Measurements from ENCODE around the gene SAMD10. TPM values are rescaled to one million over a fixed set of nuclear protein-coding genes. Genes with fewer than 3 reads are reported as not detected.

SAMD10 gene
- total and polyA plus RNA-seq, 4 donors: 0.84 to 4.1 (median 1.9) TPM

DNA sequence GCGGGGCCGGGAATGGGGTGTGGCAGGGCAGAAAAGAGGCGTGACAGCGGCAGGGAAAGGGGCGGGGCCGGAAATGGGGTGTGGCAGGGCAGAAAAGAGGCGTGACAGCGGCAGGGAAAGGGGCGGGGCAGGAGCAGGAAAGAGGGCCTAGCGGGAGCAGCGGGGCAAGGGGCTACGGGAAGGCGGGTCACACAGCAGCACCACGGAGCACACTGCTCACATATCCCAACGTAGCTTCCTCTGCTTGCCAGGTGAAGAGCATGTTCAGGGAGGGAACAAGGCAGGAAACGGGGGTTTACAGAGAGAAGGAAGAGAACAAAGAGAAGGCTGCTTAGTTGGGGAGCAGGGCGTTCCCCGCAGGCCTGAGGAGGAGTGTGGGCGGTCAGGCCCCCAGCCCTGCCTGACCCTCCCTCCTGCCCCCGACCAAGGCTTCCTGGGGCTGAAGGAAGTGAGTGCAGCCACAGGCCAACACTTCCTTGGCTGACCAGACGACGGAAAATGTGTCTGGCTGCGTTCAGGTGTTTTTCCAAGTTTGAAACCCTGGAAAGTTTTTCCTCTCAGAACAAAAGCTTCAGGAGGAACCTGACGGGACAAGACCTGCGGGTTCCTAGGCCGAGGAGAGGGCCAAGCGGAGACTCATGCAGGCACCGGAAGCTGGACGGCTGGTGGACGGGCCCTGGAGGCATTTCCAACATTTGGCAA is 37.0 kb downstream of the SAMD10 start:
- Histone ChIP-seq H3K9me3 (ENCODE audit: control insufficient read depth, low read length) (no peaks in the 10 kb centered on the region), H3K4me3 (ENCODE audit: low read length in 2 of 2) (no peak overlapping the region), H3K4me1 (ENCODE audit: control insufficient read depth in 1 of 2, insufficient read depth in 2 of 2, low read length in 2 of 2) (no peaks in the 10 kb centered on the region), H3K27ac (ENCODE audit: low read depth in 1 of 2, low read length in 2 of 2) (no peak overlapping the region), H3K36me3 (ENCODE audit: control insufficient read depth in 1 of 2, insufficient read depth in 2 of 2, low read length in 1 of 2) (peaks cover 0 to 11% of the 10 kb centered on the region in 2 donors), H3K27me3 (ENCODE audit: control insufficient read depth in 1 of 2, insufficient read depth in 2 of 2, low read length in 1 of 2) (no peaks in the 10 kb centered on the region)
- intact Hi-C loops (cut with DNase I): no loop called here
- ATAC-seq (ENCODE audit: low FRiP score) (no peak), DNase-seq (peak in 1 of 2 donors; percentile 49)
- 75 to 81% methylated on average over 26 to 30 of the region's 30 CpGs for WGBS, 2 donors

DNA sequence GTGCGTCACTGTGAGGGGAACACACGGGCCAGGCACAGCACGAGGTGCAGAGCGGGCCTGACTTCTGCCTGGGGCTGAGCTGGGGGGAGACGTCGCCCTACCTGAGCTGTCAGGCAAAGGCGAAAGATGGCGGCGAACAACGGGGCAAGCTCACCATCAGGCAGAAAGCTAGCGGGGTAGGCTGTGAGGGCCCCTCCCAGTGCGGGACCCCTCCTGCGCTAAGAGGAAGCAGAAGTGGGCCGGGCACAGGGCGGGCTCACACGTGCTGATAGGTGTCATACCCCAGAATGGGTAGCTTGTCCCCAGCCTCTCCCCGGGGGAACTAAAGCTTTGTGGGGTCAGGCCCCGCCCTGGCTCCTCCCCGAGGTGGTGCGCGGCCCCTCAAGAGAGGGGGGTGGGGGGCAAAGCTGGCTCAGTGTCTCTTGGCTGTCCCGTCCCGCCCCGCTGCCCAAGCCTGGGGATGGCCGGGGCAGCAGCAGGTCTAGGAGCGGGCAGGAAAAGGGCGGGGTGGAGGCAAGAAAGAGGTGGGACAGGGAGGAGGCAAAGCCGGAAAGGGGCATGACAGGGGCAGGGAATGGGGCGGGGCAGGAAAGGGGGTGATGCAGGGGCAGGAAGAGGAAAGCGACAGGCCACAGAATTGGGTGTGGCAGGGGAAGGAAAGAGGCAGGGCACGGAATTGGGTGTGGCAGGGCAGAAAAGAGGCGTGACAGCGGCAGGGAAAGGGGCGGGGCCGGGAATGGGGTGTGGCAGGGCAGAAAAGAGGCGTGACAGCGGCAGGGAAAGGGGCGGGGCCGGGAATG is 38.0 kb downstream of the SAMD10 start:
- Histone ChIP-seq H3K9me3 (ENCODE audit: control insufficient read depth, low read length) (no peaks in the 10 kb centered on the region), H3K4me1 (ENCODE audit: control insufficient read depth in 1 of 2, insufficient read depth in 2 of 2, low read length in 2 of 2) (no peaks in the 10 kb centered on the region), H3K27me3 (ENCODE audit: control insufficient read depth in 1 of 2, insufficient read depth in 2 of 2, low read length in 1 of 2) (no peaks in the 10 kb centered on the region), H3K27ac (ENCODE audit: low read depth in 1 of 2, low read length in 2 of 2) (no peak overlapping the region), H3K4me3 (ENCODE audit: low read length in 2 of 2) (no peak overlapping the region), H3K36me3 (ENCODE audit: control insufficient read depth in 1 of 2, insufficient read depth in 2 of 2, low read length in 1 of 2) (peaks cover 0 to 11% of the 10 kb centered on the region in 2 donors)
- ATAC-seq (ENCODE audit: low FRiP score): no peak
- WGBS, 2 donors: 76 to 79% methylated on average over 35 of the region's 39 CpGs
- intact Hi-C loops (cut with DNase I): no loop called here
- peak; percentile 82 for DNase-seq

DNA sequence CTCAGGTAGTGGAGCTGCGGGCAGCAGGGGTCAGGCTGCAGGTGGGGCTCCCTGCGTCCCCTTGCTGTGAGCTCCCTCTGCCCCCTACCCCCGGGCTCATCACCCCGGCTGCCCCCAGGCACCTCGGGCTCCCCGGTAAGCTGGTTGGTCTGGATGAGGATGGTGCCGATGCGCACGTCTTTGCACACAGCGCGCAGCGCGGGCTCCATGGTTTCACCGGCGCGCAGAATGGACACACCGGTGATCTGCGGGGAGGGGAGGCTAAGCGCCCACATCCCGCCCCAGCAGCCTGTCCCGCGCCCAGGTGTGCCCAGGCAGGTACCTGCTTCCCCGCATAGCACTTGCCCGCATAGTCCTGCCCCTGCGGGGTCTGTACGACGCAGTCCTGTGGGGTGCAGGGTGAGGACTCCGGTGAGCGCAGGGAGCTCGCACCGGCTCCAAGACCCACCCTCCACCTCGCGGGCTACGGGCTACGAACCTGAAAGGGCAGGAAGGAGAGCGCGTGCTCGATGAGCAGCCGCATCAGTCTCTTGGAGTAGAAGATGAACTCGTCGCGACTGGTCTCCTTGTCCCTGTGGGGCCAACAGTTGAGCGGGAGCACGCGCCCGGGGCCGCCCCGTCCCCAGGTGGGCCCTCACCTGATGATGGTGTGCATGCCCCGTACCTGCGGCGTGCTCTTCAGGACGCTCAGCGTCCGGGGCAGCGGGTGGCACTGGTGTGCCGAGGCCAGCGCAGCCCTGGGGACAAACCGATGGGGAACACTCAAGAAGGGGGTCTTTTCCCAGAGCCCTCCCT is 38.8 kb downstream of the SAMD10 start:
- H3K4me3 ChIP-seq (ENCODE audit: low read length in 2 of 2): no peak overlapping the region
- no peaks in the 10 kb centered on the region for H3K27me3 ChIP-seq (ENCODE audit: control insufficient read depth in 1 of 2, insufficient read depth in 2 of 2, low read length in 1 of 2)
- 90% methylated on average over 58 of the region's 58 CpGs for WGBS, 2 donors
- ATAC-seq (ENCODE audit: low FRiP score): peak; percentile 8
- no peaks in the 10 kb centered on the region for H3K4me1 ChIP-seq (ENCODE audit: control insufficient read depth in 1 of 2, insufficient read depth in 2 of 2, low read length in 2 of 2)
- peaks cover 0 to 9% of the 10 kb centered on the region in 2 donors for H3K36me3 ChIP-seq (ENCODE audit: control insufficient read depth in 1 of 2, insufficient read depth in 2 of 2, low read length in 1 of 2)
- DNase-seq: peak in 1 of 2 donors; percentile 42
- intact Hi-C loops (cut with DNase I): no loop called here
- H3K27ac ChIP-seq (ENCODE audit: low read depth in 1 of 2, low read length in 2 of 2): no peak overlapping the region
- H3K9me3 ChIP-seq (ENCODE audit: control insufficient read depth, low read length): no peaks in the 10 kb centered on the region

- H3K4me3 ChIP-seq (ENCODE audit: low read length in 2 of 2): no peak overlapping the region
- ATAC-seq (ENCODE audit: low FRiP score): no peak
- H3K27ac ChIP-seq (ENCODE audit: low read depth in 1 of 2, low read length in 2 of 2): no peak overlapping the region
- DNase-seq: peak in 1 of 2 donors; percentile 46
- H3K27me3 ChIP-seq (ENCODE audit: control insufficient read depth in 1 of 2, insufficient read depth in 2 of 2, low read length in 1 of 2): no peaks in the 10 kb centered on the region
- no peaks in the 10 kb centered on the region for H3K4me1 ChIP-seq (ENCODE audit: control insufficient read depth in 1 of 2, insufficient read depth in 2 of 2, low read length in 2 of 2)
- WGBS, 2 donors: 89% methylated on average over 23 of the region's 23 CpGs
- peaks cover 0 to 9% of the 10 kb centered on the region in 2 donors for H3K36me3 ChIP-seq (ENCODE audit: control insufficient read depth in 1 of 2, insufficient read depth in 2 of 2, low read length in 1 of 2)
- H3K9me3 ChIP-seq (ENCODE audit: control insufficient read depth, low read length): no peaks in the 10 kb centered on the region
- intact Hi-C loops (cut with DNase I): no loop called here
Observed at GRCh38 chr20:63940071-63940471, 39.4 kb downstream of the SAMD10 start.

- H3K4me1 ChIP-seq (ENCODE audit: control insufficient read depth in 1 of 2, insufficient read depth in 2 of 2, low read length in 2 of 2): no peaks in the 10 kb centered on the region
- ATAC-seq (ENCODE audit: low FRiP score) (no peak), DNase-seq (no peak)
- intact Hi-C loops (cut with DNase I): no loop called here
- H3K27ac ChIP-seq (ENCODE audit: low read depth in 1 of 2, low read length in 2 of 2): no peak overlapping the region
- H3K9me3 ChIP-seq (ENCODE audit: control insufficient read depth, low read length): no peaks in the 10 kb centered on the region
- WGBS, 2 donors: 76 to 83% methylated on average over 24 to 33 of the region's 33 CpGs
- peaks cover 0 to 9% of the 10 kb centered on the region in 2 donors for H3K36me3 ChIP-seq (ENCODE audit: control insufficient read depth in 1 of 2, insufficient read depth in 2 of 2, low read length in 1 of 2)
- H3K27me3 ChIP-seq (ENCODE audit: control insufficient read depth in 1 of 2, insufficient read depth in 2 of 2, low read length in 1 of 2): no peaks in the 10 kb centered on the region
- no peak overlapping the region for H3K4me3 ChIP-seq (ENCODE audit: low read length in 2 of 2)
Observed at GRCh38 chr20:63939061-63939935, 40.1 kb downstream of the SAMD10 start.

- no peak for DNase-seq
- intact Hi-C loops (cut with DNase I): no loop called here
- no peaks in the 10 kb centered on the region for H3K4me1 ChIP-seq (ENCODE audit: control insufficient read depth in 1 of 2, insufficient read depth in 2 of 2, low read length in 2 of 2)
- WGBS, 2 donors: 84 to 86% methylated on average over 14 of the region's 14 CpGs
- no peak overlapping the region for H3K27ac ChIP-seq (ENCODE audit: low read depth in 1 of 2, low read length in 2 of 2)
- ATAC-seq (ENCODE audit: low FRiP score): no peak
- H3K27me3 ChIP-seq (ENCODE audit: control insufficient read depth in 1 of 2, insufficient read depth in 2 of 2, low read length in 1 of 2): no peaks in the 10 kb centered on the region
- H3K4me3 ChIP-seq (ENCODE audit: low read length in 2 of 2): no peak overlapping the region
- H3K36me3 ChIP-seq (ENCODE audit: control insufficient read depth in 1 of 2, insufficient read depth in 2 of 2, low read length in 1 of 2): peaks cover 0 to 4% of the 10 kb centered on the region in 2 donors
- H3K9me3 ChIP-seq (ENCODE audit: control insufficient read depth, low read length): no peaks in the 10 kb centered on the region
Observed at GRCh38 chr20:63937596-63937995, 41.8 kb downstream of the SAMD10 start.

DNA sequence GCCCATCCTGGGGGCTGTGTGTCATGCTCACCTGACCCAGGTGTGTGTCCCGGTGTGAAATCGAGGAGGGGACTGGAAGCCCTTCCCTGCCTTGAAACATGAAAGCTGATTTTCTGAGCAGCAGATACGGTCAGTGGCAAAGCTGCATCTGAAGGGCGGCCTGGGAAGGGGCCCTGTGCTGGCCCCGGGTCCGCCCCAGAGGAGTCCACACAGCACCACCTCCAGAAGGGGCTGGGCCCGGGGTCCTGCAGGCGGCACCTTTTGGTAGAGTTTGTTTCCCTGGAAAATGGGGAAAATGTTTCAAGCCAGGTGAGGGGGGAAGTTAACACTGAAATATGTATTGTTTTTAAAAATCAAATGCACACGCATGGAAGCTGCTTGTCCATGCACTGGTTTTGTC is 44.0 kb downstream of the SAMD10 start:
- no peak overlapping the region for H3K27ac ChIP-seq (ENCODE audit: low read depth in 1 of 2, low read length in 2 of 2)
- intact Hi-C loops (cut with DNase I): no loop called here
- no peak overlapping the region for H3K4me3 ChIP-seq (ENCODE audit: low read length in 2 of 2)
- WGBS, 2 donors: 90 to 92% methylated on average over 9 of the region's 9 CpGs
- H3K9me3 ChIP-seq (ENCODE audit: control insufficient read depth, low read length): no peaks in the 10 kb centered on the region
- no peak for ATAC-seq (ENCODE audit: low FRiP score)
- no peaks in the 10 kb centered on the region for H3K27me3 ChIP-seq (ENCODE audit: control insufficient read depth in 1 of 2, insufficient read depth in 2 of 2, low read length in 1 of 2)
- H3K36me3 ChIP-seq (ENCODE audit: control insufficient read depth in 1 of 2, insufficient read depth in 2 of 2, low read length in 1 of 2): peaks cover 0 to 10% of the 10 kb centered on the region in 2 donors
- no peaks in the 10 kb centered on the region for H3K4me1 ChIP-seq (ENCODE audit: control insufficient read depth in 1 of 2, insufficient read depth in 2 of 2, low read length in 2 of 2)
- DNase-seq: no peak
